Prostate gland (tissue), 2 donors: ENCODE results near the gene MCM3AP. TPM values are rescaled to one million over a fixed set of nuclear protein-coding genes. Genes with fewer than 3 reads are reported as not detected.

Experiments used
- DNase-seq: peaks from one replicate; pipeline ENCODE4 v3.0.0-alpha.2; 2019; ENCODE audit warnings: low spot score
- H3K27ac ChIP-seq, 2 donors: fragments of 200-600 bp; sonication (generic); 2 replicates each; pipeline ENCODE4 v1.5.1; 2017 to 2019
- H3K27me3 ChIP-seq: fragments of 200-600 bp; sonication (generic); replicated peaks from 2 replicates; pipeline ENCODE4 v1.5.1; 2019; ENCODE audit not compliant: insufficient read depth
- H3K36me3 ChIP-seq, 2 donors: fragments of 200-600 bp; sonication (generic); 1 replicate in 1 of 2; 2 replicates in 1 of 2; pipeline versions ENCODE4 v1.5.1 to v1.8.1; 2017 to 2019
- H3K4me1 ChIP-seq: fragments of 200-600 bp; sonication (generic); replicated peaks from 2 replicates; pipeline ENCODE4 v1.5.1; 2019
- H3K4me3 ChIP-seq, 2 donors: fragments of 200-600 bp; sonication (generic); 2 replicates each; pipeline ENCODE4 v1.5.1; 2017 to 2019
- H3K9me3 ChIP-seq: fragments of 200-600 bp; sonication (generic); 2 replicates; pipeline ENCODE4 v1.5.1; 2017
- CTCF ChIP-seq, 4 experiments: fragments of 200-600 bp in 2 of 4; fragments of 450-650 bp in 2 of 4; sonication (generic) in 2 of 4; IDR thresholded peaks; 1 replicate in 3 of 4; 2 replicates in 1 of 4; pipeline ENCODE4 v1.5.1; 2016 to 2019; ENCODE audit warnings: antibody characterized with exemption in 4 of 4, mild to moderate bottlenecking in 2 of 4, moderate library complexity in 2 of 4
- POLR2A ChIP-seq: fragments of 450-650 bp; IDR thresholded peaks from one replicate; pipeline ENCODE4 v1.6.1; 2016; ENCODE audit warnings: antibody characterized with exemption, mild to moderate bottlenecking
- POLR2AphosphoS5 ChIP-seq: sonication (generic); formaldehyde crosslinking; IDR thresholded peaks from one replicate; pipeline ENCODE4 v1.6.1; 2017; ENCODE audit warnings: antibody characterized with exemption
- WGBS: methylation state at CpG from one replicate; pipeline ENCODE4 v1.1.5; 2018; 5-methylcytosine and 5-hydroxymethylcytosine counted together
- intact Hi-C: fragments of 100-400 bp; cut with DNase I; formaldehyde crosslinking; loops from one replicate; pipeline ENCODE4 v1.14.2; 2022
- total RNA-seq, 2 donors: library from RNA; depleted of rRNA; stranded (reverse); fragments of >200 nt; gene quantifications; one replicate each; pipeline ENCODE4 v1.1.0, GENCODE V29; 2016

The MCM3AP gene
- total RNA-seq, 2 donors from 2014 or later, result 107 to 120 TPM

- H3K4me1 ChIP-seq, result peaks cover 23% of the 10 kb centered on the region
- H3K36me3 ChIP-seq, result peaks cover 4 to 9% of the 10 kb centered on the region in 2 donors
- TF ChIP-seq CTCF (IDR thresholded peaks at IDR 0.05) (no peak), POLR2AphosphoS5 (no peak), POLR2A (no peak)
- 75% methylated on average over 4 of the region's 4 CpGs for WGBS
- no peak for DNase-seq
- no peaks in the 10 kb centered on the region for H3K27me3 ChIP-seq
- intact Hi-C loops, result no loop called here
- no peak overlapping the region for H3K4me3 ChIP-seq
- no peaks in the 10 kb centered on the region for H3K9me3 ChIP-seq
- H3K27ac ChIP-seq, result peak overlapping the region; percentile 96 to 99
These were observed 94.1 kb downstream of the MCM3AP start for GRCh38 chr21:46191257-46191685.

GRCh38 chr21:46190491-46191131, 94.8 kb downstream of the MCM3AP start:
- intact Hi-C loops, result no loop called here
- peak overlapping the region; percentile 96 to 99 for H3K27ac ChIP-seq

GRCh38 chr21:46189959-46190490, 95.4 kb downstream of the MCM3AP start:
- H3K27ac ChIP-seq, result peak overlapping the region; percentile 96 to 99
- H3K9me3 ChIP-seq, result no peaks in the 10 kb centered on the region
- no peak overlapping the region for H3K4me3 ChIP-seq
- 71% methylated on average over 9 of the region's 14 CpGs for WGBS
- DNase-seq, result no peak
- no peak for TF ChIP-seq POLR2AphosphoS5
- TF ChIP-seq POLR2A, result no peak
- no peak for TF ChIP-seq CTCF (IDR thresholded peaks at IDR 0.05)
- intact Hi-C loops, result loop anchor here (5.0 kb wide), 1 partner anchor 218 kb away; no protein-coding TSS in a partner anchor
- no peaks in the 10 kb centered on the region for H3K27me3 ChIP-seq
- H3K4me1 ChIP-seq, result peaks cover 23% of the 10 kb centered on the region
- no peaks in the 10 kb centered on the region for H3K36me3 ChIP-seq

More at GRCh38 chr21:46190491-46191131, 94.8 kb downstream of the MCM3AP start:
- Histone ChIP-seq H3K36me3 (peaks cover 0 to 2% of the 10 kb centered on the region in 2 donors), H3K9me3 (no peaks in the 10 kb centered on the region), H3K4me1 (peaks cover 23% of the 10 kb centered on the region), H3K27me3 (no peaks in the 10 kb centered on the region), H3K4me3 (no peak overlapping the region)
- no peak for TF ChIP-seq POLR2AphosphoS5
- no peak for TF ChIP-seq CTCF (IDR thresholded peaks at IDR 0.05)
- no peak for TF ChIP-seq POLR2A
- WGBS, result 89% methylated on average over 15 of the region's 15 CpGs
- DNase-seq, result no peak

- H3K4me1 ChIP-seq, result peaks cover 23% of the 10 kb centered on the region
- 40% methylated on average over 9 of the region's 9 CpGs for WGBS
- intact Hi-C loops, result loop anchor here (5.0 kb wide), 1 partner anchor 217 kb away; no protein-coding TSS in a partner anchor
- peak; percentile 22 for TF ChIP-seq POLR2A
- peak; percentile 34 for TF ChIP-seq POLR2AphosphoS5
- TF ChIP-seq CTCF (IDR thresholded peaks at IDR 0.05), result no peak
- DNase-seq, result peak; percentile 62
- peak overlapping the region; percentile 96 to 99 for H3K27ac ChIP-seq
- H3K9me3 ChIP-seq, result no peaks in the 10 kb centered on the region
- H3K36me3 ChIP-seq, result no peaks in the 10 kb centered on the region
- H3K4me3 ChIP-seq, result peak overlapping the region in 1 of 2 donors; percentile 4
- no peaks in the 10 kb centered on the region for H3K27me3 ChIP-seq
These were observed 96.0 kb downstream of the MCM3AP start for GRCh38 chr21:46189213-46189958.
